GM06990 (cell line): ENCODE results near the gene CCDC159.
"Not testable (repeated sequence)": the region's sequence is repeated elsewhere in the genome, so short reads cannot be mapped to it uniquely, and the experiment has no call there.

ENCODE experiments used
- DNase-seq: peaks from one replicate; pipeline ENCODE4 v3.0.0-alpha.2; 2011; ENCODE audit not compliant: insufficient read length; ENCODE audit errors: extremely low read depth
- H3K27me3 ChIP-seq: replicated peaks from 2 replicates; pipeline ENCODE4 v1.6.0; 2011; ENCODE audit warnings: low read length; ENCODE audit not compliant: control insufficient read depth, insufficient read depth
- H3K36me3 ChIP-seq: 2 replicates; pipeline ENCODE4 v1.5.1; 2011; ENCODE audit warnings: low read length; ENCODE audit not compliant: control insufficient read depth, insufficient read depth
- H3K4me3 ChIP-seq: replicated peaks from 2 replicates; pipeline ENCODE4 v1.5.1; 2011; ENCODE audit warnings: low read depth, mild to moderate bottlenecking, control low read depth, low read length
- TF ChIP-seq, protein P1 (sequence below): IDR thresholded peaks from 2 replicates; pipeline ENCODE4 v1.5.1; 2011; ENCODE audit warnings: low read length, control low read depth, mild to moderate bottlenecking, inconsistent platforms; ENCODE audit not compliant: insufficient read depth, poor library complexity, severe bottlenecking

The CCDC159 gene

DNA sequence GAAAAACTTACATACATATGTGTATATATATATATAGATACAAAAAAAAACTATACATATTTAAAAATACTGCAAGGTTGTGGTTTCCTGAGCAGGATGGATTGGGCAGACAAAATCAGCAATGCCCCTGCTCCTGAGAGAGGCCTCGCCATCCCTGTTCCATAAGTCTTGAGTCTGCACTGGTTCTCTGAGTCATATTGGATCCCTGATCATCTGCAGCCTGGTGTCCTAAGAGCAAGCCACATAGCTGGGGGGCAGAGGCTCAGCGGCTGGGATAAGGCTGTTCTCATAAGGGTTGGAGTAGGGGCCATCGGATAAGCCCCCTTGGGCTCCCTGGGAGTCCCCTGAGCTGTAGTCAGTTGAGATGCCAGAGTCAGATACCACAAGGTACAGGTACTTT is 31.4 kb downstream of the CCDC159 start:
- no peak for DNase-seq
- Histone ChIP-seq H3K4me3 (no peak overlapping the region), H3K36me3 (no peaks in the 10 kb centered on the region; the same call in 1 of the 2 replicates), H3K27me3 (no peaks in the 10 kb centered on the region)
- TF ChIP-seq, protein P1, sequence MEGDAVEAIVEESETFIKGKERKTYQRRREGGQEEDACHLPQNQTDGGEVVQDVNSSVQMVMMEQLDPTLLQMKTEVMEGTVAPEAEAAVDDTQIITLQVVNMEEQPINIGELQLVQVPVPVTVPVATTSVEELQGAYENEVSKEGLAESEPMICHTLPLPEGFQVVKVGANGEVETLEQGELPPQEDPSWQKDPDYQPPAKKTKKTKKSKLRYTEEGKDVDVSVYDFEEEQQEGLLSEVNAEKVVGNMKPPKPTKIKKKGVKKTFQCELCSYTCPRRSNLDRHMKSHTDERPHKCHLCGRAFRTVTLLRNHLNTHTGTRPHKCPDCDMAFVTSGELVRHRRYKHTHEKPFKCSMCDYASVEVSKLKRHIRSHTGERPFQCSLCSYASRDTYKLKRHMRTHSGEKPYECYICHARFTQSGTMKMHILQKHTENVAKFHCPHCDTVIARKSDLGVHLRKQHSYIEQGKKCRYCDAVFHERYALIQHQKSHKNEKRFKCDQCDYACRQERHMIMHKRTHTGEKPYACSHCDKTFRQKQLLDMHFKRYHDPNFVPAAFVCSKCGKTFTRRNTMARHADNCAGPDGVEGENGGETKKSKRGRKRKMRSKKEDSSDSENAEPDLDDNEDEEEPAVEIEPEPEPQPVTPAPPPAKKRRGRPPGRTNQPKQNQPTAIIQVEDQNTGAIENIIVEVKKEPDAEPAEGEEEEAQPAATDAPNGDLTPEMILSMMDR = no peak

DNA sequence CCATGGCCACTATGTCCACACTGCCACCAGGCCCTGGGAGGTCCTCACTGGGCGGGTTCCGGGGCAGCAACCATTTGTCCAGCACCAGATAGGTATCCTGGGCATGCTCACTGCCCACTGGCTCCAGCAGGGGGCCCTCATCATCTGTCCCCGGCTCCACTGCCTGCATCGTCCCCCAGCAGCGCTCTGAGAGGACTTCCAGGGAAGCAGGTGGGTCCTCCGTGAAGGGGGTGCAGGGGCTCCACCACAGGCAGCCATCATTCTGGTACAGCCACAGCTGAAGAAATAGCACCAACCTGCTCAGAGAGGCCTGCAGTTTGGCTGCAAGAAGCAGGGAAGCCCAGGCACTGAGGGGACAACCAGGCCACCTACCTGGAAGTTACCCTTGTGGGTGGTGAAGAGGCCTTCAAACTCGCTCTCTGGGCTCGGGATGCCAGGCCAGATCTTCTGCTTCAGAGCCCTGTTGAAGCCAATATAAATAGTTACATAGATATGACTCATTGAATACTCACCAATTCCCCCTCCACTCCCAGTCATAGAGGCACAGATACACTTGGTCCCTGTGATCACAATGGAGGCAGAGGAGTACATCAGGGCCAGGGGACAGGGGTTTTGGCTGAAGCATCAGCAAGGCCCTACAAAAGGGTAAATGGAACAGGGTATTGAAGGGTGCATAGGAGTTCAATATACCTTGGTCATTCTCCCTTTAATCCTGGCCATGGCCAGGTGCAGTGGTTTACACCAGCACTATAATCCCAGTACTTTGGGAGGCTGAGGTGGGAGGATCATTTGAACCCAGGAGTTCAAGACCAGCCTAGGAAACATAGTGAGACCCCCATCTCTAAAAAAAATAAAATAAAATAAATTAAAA is 32.2 kb downstream of the CCDC159 start:
- H3K4me3 ChIP-seq = no peak overlapping the region
- TF ChIP-seq, protein P1 = peak; percentile 71
- no peaks in the 10 kb centered on the region; the same call in 1 of the 2 replicates for H3K36me3 ChIP-seq
- H3K27me3 ChIP-seq = no peaks in the 10 kb centered on the region; the same call in 1 of the 2 replicates
- DNase-seq = no peak

DNA sequence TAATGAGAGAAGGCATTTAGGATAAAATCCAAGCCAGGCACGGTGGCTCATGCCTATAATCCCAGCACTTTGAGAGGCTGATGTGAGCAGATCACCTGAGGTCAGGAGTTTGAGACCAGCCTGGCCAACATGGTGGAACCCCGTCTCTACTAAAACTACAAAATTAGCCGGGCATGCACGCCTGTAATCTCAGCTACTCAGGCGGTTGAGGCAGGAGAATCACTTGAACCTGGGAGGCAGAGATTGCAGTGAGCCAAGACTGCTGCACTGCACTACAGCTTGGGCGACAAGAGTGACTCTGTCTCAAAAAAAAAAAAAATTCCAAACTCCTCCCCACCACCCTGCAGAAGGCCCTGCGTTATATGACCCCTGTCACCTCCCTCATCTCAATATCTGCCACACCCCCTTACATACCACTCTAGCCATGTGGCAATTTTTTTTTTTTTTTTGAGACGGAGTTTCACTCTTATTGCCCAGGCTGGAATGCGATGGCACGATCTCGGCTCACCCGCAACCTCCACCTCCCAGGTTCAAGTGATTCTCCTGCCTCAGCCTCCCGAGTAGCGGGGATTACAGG is 33.0 kb downstream of the CCDC159 start:
- not testable (repeated sequence) for H3K36me3 ChIP-seq, H3K27me3 ChIP-seq, H3K4me3 ChIP-seq, DNase-seq

DNA sequence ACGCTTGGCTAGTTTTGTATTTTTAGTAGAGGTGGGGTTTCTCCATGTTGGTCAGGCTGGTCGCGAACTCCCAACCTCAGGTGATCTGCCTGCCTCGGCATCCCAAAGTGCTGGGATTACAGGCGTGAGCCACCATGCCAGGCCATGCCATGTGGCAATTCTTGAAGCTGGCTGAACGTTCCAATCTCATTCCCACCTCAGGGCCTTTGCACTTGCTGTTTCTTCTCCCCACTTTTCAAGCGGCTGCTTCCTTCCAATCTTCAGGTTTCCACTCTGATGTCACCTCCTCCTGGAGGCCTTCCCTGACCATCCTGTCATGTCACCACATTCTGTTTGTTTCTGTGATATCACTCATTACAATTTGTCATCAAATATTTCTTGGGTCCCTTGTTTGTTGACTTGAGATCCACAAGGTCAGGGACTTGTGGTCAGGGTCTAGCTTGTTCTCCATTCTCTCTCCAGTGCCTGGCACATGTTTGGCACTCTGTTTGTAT is 33.6 kb downstream of the CCDC159 start:
- H3K36me3 ChIP-seq = no peaks in the 10 kb centered on the region; the same call in 1 of the 2 replicates
- no peaks in the 10 kb centered on the region; the same call in 1 of the 2 replicates for H3K27me3 ChIP-seq
- TF ChIP-seq, protein P1 = no peak
- no peak for DNase-seq
- peak overlapping the region; percentile 82 for H3K4me3 ChIP-seq

DNA sequence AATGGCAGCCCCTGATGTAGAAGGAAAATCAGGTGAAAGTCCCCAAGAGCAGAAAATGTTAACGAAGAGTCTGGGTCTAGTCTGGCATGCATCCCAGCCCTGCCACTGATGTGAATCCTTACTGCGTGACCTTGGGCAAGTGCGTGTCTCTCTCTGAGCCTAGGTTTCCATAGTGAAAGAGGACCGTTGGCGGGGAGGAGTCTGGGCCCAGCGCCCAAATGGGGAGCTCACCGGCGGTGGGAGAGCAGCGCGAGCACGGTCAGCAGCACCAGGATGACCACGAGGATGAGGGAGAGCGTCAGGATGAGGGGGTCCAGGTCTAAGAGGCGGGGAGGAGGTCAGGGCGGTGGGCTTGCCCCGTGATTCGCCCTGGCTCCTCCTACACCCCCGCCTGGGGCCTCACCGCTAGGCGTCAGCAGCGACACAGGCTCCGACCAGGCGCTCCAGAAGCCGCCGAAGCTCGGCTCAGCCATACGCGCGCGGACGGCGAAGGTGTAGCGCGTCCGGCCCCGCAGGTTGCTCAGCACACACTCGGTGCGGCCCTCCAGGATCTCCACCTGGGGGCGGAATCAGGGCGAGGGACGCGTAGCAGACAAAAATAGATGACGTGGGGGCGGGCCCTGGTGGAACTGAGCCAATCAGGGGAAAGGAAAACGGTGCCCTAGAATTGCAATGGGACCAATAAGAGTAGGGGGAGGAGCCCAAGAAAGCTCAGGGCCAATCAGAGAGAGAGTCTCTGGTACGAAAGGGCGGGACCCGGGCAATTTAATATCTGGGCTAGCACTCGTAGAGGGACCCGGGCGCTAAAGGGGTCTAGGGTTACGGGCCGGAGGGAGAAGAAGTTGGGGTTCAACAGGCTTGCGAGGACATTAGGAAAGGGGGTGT is 34.6 kb downstream of the CCDC159 start:
- Histone ChIP-seq H3K4me3 (peak overlapping the region; percentile 82), H3K27me3 (no peaks in the 10 kb centered on the region; the same call in 1 of the 2 replicates), H3K36me3 (no peaks in the 10 kb centered on the region; the same call in 1 of the 2 replicates)
- TF ChIP-seq, protein P1 = peak; percentile 84
- peak; percentile 96 for DNase-seq
